NOMO-1 (cell line): ENCODE data around the gene TNIP2.

Experiments used
- DNase-seq, 2 experiments: peaks; one replicate each; lab custom pipeline; 2025; ENCODE audit not compliant: unreplicated experiment in 2 of 2; lab: John Stamatoyannopoulos, UW

The TNIP2 gene

DNA sequence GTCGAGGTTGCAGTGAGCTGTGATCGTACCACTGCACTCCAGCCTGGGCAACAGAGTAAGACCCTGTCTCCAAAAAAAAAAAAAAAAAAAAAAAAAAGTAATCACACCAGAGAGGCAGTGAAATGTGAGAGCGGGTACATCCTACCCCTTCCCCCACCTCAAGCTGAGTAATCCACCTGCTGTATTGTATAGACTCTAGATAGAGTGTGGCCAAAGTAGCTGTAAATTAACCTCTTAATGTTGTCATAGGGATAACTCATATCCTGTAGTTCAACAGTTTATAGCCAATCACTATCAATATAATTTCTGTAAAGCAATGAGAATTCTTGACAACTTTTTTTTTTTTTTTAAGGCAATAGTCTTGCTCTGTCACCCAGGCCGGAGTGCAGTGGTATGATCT, 30.8 kb downstream of the TNIP2 start:
- no peak for DNase-seq

DNA sequence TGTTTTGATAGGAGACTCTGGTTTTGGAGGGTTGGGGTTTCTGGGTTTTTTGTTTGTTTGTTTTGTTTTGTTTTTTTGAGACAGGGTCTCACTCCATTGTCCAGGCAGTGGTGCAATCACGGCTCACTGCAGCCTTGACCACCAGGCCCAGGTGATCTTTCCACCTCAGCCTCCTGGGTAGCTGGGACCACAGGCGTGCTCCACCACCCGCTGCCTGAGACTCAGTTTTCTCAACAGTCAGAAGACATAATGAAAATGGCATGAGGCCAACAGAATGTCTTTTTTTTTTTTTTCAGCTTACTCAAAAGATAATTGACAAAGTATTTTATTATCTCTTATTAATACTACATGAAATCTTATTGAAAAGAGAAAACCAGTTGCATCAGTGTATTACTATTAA, 32.4 kb downstream of the TNIP2 start:
- no peak for DNase-seq

DNA sequence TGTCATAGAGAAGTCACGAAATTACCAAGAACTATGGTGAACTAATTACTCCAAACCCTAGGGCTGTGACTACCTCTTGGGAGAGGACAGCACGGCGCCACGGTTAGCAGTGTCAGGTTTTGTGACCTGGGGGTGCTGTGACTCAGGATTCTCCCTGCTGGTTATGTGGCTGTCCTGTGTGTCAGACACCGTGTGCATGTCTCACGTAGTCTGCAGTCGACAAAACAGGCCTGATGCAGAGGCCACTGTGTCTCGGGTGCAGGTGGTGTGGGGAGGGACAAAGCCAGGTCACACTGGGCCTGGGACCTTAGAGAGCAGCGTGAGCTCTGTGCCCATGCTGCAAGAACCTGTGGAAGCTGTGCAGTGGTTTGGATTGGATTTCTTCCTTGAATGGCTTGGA, 34.1 kb downstream of the TNIP2 start:
- no peak for DNase-seq

DNA sequence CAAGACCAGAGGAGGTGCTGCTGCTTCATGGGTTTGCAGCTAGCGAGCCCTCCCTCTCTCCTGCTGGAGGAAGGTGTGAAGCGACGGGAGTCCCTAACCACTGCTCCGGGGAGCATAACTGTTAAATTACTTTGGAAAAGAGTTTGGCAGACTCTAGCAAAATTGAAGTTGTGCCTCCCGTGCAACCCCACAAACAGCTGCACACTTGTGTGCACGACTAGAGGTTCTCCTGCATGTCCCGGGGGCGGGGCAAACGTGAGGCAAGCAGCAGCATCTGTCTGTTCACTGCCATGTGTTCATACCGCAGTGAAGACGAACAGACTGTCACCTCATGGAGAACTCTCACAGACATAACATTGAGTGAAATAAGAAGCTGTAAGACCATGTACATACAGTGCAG, 34.5 kb downstream of the TNIP2 start:
- no peak for DNase-seq

DNA sequence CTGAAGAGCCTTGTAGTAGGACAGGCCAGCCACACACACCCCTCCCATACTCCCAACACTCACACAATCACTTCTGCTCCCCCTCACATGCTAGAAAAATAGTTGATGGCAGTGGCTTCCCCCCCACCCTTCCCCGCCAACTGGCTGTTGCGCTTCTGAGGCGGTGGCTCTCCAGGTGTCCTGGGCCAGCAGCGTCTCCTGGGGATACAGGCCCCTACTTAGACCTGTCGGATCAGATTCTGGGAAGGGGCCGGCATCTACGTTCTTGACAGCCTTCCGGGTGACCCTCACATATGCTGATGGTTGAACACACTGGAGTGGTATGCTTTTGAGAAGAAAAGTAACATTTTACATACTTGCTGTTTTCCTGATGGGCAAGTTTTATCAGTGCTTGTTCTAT, 39.9 kb downstream of the TNIP2 start:
- no peak for DNase-seq

DNA sequence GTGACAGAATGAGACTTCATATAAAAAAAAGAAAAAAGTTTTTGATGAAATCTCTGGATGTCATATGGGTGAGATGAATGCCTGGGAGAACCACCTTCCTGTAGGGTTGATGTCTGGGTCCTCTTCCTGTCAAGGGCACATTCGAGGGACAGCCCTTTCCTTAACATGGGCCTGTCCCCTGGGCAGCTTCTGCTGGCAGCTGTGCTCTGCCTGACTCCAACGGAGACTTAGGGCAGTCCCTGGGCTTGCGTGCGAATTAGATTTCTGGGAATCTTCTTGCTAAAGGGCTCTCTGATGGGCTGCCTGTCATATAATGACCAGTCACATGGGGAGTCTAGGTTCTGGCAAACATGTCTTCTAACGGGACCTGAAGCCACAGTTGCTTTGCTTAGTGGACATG, 40.7 kb downstream of the TNIP2 start:
- no peak for DNase-seq

DNA sequence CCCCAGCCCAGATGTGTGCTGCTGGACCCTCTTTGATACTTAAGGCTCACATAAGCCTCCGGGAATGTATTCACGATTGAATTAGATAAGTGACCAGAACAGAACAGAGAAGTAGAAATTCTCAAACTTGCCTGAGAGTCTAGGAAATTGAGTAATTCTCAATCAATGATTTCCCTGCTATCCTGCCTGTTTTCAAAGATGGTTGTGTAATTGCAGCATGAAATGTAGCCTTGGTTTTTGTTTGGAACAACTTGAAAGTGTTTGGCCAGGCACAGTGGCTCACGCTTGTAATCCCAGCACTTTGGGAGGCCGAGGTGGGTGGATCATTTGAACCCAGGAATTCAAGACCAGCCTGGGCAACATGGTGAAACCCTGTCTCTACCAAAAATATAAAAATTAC, 41.2 kb downstream of the TNIP2 start:
- DNase-seq, result no peak

DNA sequence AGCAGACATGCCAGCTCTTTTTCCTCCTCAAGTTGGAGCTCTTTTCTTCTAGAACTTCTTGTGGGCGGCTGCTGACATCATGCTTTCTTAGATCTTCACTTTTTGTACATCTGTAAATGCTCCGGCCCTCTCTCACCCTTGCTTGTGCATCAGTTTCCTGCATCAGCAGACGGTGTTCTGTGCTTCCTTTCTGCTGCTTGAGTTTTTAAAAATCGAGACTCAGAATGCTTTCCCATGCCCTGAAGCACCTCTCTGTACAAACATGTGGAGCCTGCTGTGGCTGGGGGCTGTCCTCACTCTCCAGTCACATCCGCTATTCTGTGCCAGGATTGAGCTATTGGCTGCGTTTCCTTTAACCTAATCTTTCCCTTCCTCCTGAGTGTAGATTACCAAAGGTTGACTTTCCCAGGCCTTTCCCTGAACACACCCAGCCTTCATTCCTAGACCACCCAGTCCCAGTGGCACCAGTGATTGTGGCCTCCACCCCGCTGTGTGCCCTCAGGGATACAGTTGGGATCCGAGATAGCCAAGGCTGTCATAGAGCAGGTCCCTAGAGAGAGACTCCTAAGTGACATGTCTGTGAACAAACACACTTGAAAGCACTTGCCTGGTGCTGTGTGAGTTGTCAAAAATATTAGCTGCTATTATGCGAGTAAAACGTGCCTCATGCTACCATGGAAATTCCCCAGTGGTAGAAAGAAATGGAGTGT, 41.9 kb downstream of the TNIP2 start:
- DNase-seq, result no peak

DNA sequence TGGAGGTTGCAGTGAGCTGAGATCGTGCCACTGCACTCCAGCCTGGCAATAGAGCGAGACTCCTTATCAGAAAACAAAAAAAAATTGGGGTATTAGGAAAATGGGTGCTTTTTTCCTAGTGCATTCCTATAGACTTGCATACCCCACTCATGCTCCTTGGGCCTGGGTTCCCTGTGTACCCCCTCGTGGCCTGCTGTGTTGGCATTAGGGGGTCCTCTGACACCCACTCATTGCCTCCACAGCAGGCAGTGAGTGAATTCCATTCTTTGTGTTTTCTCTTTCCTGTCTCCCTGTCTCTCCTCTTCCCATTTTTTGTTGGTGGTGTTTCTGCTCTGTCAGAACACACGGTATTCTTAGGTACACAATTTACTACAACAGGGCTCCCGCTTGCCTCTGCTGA, 42.8 kb downstream of the TNIP2 start:
- DNase-seq, result no peak

DNA sequence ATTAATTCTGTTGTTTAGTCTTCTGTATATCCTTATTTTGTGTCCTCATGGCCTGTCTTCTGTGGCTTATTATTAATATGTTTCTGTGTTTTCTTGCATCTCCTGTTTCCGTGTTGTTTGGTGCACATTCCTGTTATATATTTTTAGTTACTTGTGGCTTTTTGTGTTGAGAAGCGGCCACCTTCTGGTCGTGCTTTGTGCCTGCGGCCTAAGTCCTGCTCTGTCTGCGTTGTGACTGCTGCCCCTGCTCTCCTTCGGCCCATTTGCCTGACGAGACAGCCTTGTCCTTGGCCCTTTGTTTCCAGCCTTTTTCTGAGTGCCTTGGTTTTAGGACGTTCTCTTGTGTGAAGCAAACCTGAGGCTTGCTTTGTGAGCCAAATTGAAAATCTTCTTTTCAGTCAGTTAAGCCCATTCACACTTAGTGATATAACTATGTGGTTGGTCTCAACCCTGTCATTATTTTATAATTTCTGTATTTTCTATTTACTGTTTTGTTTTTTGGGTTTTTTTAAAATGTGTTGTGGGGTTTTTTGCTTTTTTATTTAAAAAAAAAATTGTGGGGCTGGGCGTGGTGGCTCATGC, 43.8 kb downstream of the TNIP2 start:
- no peak for DNase-seq

DNA sequence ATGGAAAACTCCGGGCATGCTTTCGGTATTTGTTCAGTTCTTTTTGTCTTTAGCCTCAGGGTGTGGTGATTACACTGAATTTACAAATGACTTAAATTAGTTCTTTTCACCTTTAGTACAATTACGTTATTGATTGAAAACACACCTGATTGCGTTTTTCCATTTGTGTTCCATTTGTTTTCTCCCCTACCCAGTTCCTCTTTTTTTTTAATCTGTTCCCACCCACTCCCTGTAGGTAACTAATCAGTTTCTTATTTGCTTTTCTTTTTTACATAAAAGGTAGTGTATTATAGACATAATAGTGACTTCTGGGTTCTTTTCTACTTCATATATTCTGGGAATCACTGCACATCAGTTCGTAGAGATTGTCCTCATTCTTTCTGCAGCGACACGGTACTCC, 53.4 kb downstream of the TNIP2 start:
- DNase-seq, result no peak

DNA sequence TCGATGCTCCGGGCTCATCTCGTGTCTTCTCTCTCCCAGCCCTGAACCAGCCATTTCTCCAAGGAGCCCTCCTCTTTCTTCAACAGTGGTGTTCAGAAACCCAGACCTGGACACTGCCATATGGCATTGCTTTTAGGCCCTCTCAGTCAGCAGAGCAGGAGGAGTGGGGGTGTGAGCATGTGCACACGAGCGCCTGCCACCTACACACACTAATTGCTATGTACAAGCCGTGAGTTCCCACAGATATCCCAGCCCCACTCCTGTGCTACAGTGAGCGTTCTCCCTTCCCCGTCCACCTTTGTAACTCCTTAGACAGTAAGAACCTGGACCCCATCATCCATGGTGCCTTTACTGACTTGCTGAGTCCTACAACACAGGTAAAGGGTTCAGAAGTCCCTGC, 53.8 kb downstream of the TNIP2 start:
- DNase-seq, result no peak

DNA sequence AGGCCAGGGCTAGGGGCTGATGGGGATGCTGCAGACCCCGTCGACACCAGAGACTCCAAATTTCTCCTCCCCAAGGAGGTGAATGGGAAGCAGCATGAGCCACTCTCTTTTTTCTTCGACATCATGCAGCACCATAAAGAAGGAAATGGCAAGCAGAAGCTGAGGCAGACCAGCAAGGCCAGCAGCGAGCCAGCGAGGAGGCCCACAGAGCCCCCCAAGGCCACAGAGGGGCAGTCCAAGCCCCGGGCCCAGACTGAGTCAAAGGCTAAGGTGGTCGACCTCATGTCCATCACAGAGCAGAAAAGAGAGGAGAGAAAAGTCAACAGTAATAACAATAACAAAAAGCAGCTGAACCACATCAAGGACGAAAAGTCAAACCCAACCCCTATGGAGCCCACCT, 56.1 kb downstream of the TNIP2 start:
- no peak for DNase-seq

DNA sequence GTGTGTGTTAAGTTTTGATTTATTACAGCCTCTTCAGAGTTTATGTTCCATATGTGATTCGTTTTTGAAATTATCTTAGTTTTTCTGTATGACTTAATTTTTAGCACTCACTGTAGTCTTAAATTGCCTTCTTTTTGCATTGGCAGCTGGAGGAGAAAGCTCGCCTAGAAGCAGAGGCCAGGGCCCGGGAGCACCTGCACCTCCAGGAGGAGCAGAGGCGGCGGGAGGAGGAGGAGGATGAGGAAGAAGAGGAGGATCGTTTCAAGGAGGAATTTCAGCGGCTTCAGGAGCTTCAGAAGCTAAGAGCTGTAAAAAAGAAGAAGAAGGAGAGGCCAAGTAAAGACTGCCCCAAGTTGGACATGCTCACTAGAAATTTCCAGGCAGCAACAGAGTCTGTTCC, 56.6 kb downstream of the TNIP2 start:
- no peak for DNase-seq

DNA sequence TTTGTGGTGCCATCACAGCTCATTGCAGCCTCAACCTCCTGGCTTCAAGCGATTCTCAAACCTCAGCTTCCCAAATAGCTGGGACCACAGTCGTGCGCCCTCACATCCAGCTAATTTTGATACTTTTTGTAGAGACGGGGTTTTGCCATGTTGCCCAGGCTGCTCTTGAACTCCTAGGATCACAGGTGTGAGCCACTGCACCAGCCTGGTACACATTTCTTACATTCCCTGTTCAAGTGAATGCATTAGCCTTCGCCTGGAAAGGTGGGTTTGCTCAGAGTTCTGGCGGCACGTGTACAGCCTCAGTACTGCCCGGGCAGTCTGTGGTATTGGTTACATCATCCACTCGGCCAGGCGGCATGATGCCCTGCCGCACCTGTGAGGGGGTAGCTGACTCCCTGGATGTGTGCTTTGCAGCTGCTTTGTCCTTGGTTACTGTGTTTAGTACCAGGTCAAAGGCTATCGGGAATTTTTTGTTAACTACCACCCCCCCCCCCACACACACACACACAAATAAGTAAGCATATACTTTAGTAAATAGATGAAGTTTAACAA, 57.1 kb downstream of the TNIP2 start:
- no peak for DNase-seq

DNA sequence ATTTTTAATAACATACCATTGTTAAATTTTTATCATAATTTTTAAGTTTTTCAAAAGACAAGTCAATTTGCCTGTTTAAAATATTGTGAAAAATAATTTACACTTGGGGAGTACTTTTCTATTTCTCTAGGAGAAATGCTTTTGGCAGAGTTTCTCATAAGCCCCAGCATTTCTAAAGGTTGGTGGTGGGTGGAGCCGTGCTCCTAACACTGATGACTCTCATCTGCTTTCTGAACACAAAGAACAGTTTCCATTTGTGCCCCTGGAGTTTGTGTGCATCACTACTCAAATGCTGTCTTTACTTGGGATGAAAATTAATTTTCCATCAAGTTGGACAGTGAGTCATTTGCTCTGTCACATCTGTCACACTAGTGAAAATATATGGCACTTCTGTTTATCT, 57.6 kb downstream of the TNIP2 start:
- no peak for DNase-seq

DNA sequence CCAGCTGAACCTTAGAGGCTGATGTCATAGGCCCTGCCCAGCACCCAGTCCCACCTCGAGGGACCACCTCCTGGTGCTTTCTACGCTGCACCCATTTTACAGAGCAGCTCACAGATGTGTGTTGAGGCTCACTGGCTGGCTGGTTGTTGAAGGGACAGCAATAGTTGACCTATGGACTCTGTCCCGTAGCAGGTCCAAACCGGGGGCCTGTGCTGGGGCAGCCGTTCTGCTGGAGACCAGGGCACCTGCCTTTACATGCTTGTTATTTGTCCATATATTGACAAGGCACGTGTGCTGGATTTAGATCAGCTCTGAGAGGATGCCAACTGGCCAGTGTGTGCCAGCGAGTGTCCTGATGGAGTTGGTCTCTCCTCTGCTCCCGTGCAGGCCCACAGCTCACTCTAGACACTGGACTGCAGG, 58.1 kb downstream of the TNIP2 start:
- DNase-seq, result no peak

DNA sequence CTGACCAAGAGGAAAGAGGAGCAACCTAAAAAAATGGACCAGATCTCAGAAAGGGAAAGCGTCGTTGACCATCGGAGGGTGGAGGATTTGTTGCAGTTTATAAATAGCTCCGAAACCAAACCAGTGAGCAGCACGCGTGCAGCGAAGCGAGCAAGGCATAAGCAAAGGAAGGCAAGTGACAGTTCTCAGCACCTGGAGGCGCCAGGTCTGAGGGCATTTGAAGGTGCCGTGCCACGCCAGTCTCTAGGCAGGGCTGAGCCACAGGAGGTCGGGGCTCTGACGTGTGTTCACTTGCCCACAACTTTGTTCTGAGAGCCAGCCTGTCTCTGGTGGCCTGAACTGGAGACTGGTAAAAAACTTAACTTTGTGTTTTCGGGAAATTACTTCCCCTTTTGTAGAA, 59.7 kb downstream of the TNIP2 start:
- DNase-seq, result peak; percentile 41 to 70

DNA sequence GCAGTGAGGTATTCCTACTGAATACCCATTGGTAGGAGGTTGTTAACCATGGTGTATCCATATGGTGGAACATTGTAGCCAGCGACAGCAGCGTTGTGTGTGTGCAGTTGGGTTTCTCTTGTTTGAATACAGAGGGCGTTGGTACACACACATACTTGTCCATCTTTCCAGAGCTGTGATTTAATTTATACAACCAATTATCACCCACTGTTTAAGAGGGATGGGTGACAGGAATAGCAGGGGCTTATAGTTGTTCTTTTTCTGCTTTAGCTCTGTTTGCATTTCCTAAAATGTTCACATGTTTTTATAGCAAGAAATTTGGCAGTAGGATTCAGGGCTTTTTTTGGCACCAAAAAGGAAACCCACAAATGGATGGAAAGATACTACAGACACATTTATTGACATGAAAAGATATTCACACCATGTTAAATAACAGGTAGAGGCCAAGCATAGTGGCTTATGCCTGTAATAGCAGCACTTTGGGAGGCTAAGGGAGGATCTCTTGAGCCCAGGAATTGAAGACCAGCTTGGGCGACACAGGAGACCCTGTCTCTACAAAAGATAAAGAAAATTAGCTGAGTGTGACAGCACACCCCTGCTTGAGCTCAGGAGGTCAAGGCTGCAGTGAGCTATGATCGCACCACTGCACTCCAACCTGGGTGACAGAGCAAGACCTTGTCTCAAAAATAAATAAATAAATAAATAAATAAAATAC, 60.6 kb downstream of the TNIP2 start:
- DNase-seq, result no peak

DNA sequence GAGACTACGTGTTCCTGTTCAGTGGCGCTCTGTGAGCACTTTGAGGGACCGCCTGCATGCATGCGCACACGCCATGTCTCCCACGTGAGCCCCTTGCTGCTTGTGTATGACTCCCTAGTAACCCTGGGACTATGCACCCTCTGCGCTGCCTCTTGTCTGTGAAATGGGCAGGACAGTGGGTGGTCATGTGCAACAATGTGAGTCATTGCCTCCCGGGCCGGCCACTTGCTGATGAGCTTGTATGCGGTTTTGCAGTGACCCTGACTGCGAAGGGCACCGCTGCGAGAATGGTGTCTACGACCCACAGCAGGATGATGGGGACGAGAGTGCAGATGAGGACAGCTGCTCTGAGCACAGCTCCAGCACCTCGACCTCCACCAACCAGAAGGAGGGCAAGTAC, 61.4 kb downstream of the TNIP2 start:
- no peak for DNase-seq

DNA sequence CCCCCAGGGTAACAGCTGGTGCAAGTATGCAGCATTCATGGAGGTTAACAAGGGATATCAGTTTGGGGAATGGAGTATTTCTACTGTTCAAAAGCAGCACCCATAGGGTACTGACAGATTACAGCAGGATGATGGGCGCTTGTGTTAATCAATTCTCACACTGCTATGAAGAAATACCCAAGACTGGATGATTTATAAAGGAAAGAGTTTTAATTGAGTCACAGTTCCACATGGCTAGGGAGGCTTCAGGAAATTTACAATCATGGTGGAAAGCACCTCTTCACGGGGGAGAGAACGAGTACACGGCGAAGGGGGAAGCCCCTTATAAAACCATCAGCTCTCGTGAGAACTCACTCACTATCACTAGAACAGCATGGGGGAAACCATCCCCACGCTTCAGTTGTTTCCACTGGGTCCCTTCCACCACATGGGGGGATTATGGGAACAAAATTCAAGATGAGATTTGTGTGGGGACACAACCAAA, 64.1 kb downstream of the TNIP2 start:
- DNase-seq, result no peak
